HepG2 (cell line): Measurements from ENCODE around the gene PPM1G. TPM values are rescaled to one million over a fixed set of nuclear protein-coding genes. Genes with fewer than 3 reads are reported as not detected.

Source experiments
- BHLHE40 ChIP-seq: IDR thresholded peaks from 2 replicates; pipeline ENCODE4 v1.6.1; 2011; ENCODE audit warnings: low read length, improper control_type of control experiment
- CBFB ChIP-seq: sonication (generic); formaldehyde crosslinking; IDR thresholded peaks from 2 replicates; pipeline ENCODE4 v1.4.0; 2020; ENCODE audit warnings: missing genetic modification reagents
- FOXK2 ChIP-seq: fragments of 450-650 bp; IDR thresholded peaks from 2 replicates; pipeline ENCODE4 v1.6.1; 2016
- HIVEP1 ChIP-seq: sonication (generic); formaldehyde crosslinking; IDR thresholded peaks from 2 replicates; pipeline ENCODE4 v1.4.0; 2020; ENCODE audit warnings: mild to moderate bottlenecking, missing genetic modification reagents
- HMG20B ChIP-seq: conservative IDR thresholded peaks from 2 replicates; pipeline ENCODE4 v1.6.1; 2016; ENCODE audit warnings: missing genetic modification reagents, missing compliant biosample characterization
- KDM1A ChIP-seq: IDR thresholded peaks from 2 replicates; pipeline ENCODE4 v1.6.1; 2016; ENCODE audit warnings: missing compliant biosample characterization
- NCOA2 ChIP-seq: sonication (generic); formaldehyde crosslinking; IDR thresholded peaks from 2 replicates; pipeline ENCODE4 v1.8.0; 2022; ENCODE audit warnings: inconsistent platforms
- NR2F1 ChIP-seq, 2 experiments: fragments of 450-650 bp in 1 of 2; formaldehyde crosslinking in 1 of 2; IDR thresholded peaks; 2 replicates each; pipeline versions ENCODE4 v1.5.0 to v1.6.1; 2016 to 2020; ENCODE audit warnings: mild to moderate bottlenecking in 1 of 2, missing compliant biosample characterization in 1 of 2, missing genetic modification reagents in 1 of 2, moderate library complexity in 1 of 2
- REST ChIP-seq, 2 experiments: IDR thresholded peaks; 2 replicates each; pipeline ENCODE4 v1.6.1; 2011 to 2012; ENCODE audit warnings: low read length in 2 of 2, borderline replicate concordance in 1 of 2, low read depth in 1 of 2, mild to moderate bottlenecking in 1 of 2, moderate library complexity in 1 of 2
- RFX3 ChIP-seq: IDR thresholded peaks from 2 replicates; pipeline ENCODE4 v1.6.1; 2016; ENCODE audit warnings: missing biosample characterization, missing genetic modification reagents
- RXRB ChIP-seq: IDR thresholded peaks from 2 replicates; pipeline ENCODE4 v1.6.1; 2016; ENCODE audit warnings: borderline replicate concordance, missing genetic modification reagents, missing compliant biosample characterization
- SUZ12 ChIP-seq: fragments of 150-350 bp; IDR thresholded peaks from 2 replicates; pipeline ENCODE4 v1.6.1; 2014; ENCODE audit warnings: low read depth, low read length
- ZBTB8A ChIP-seq: sonication (generic); formaldehyde crosslinking; IDR thresholded peaks from 2 replicates; pipeline ENCODE4 v1.4.0; 2020; ENCODE audit warnings: mild to moderate bottlenecking, low read depth, missing genetic modification reagents, borderline replicate concordance
- ZFP82 ChIP-seq: sonication (generic); formaldehyde crosslinking; IDR thresholded peaks from 2 replicates; pipeline ENCODE4 v1.5.1; 2020; ENCODE audit warnings: mild to moderate bottlenecking, missing genetic modification reagents, borderline replicate concordance
- ZNF251 ChIP-seq: sonication (generic); formaldehyde crosslinking; IDR thresholded peaks from 2 replicates; pipeline ENCODE4 v1.9.0; 2021; ENCODE audit warnings: mild to moderate bottlenecking, missing genetic modification reagents
- ZNF580 ChIP-seq: IDR thresholded peaks from 2 replicates; pipeline ENCODE4 v1.6.1; 2016; ENCODE audit warnings: low read depth, borderline replicate concordance
- ZNF678 ChIP-seq: sonication (generic); formaldehyde crosslinking; IDR thresholded peaks from 2 replicates; pipeline ENCODE4 v1.4.0; 2020; ENCODE audit warnings: mild to moderate bottlenecking, missing genetic modification reagents
- ZNF720 ChIP-seq: sonication (generic); formaldehyde crosslinking; IDR thresholded peaks from 2 replicates; pipeline ENCODE4 v1.4.0; 2020; ENCODE audit warnings: missing genetic modification reagents
- polyA plus RNA-seq, 8 experiments: library from polyadenylated mRNA; depleted of rRNA in 3 of 8; stranded (reverse) in 7 of 8; unstranded in 1 of 8; fragments of >200 nt; fragmentation: Illumina TruSeq in 4 of 8; extraction: Trizol in 4 of 8; gene quantifications; 2 replicates each; pipeline versions ENCODE4 v1.2.1 to v1.2.3, GENCODE V29; 2011 to 2016; ENCODE audit warnings: low read depth in 4 of 8, missing spikeins in 1 of 8, mixed read lengths in 1 of 8; ENCODE audit not compliant: insufficient read depth in 1 of 8
- total RNA-seq, 5 experiments: library from RNA; depleted of rRNA; stranded (reverse); fragments of >200 nt; fragmentation: Illumina TruSeq; extraction: Trizol; gene quantifications; 2 replicates each; pipeline ENCODE4 v1.2.3, GENCODE V29; 2016; ENCODE audit warnings: low read depth in 1 of 5
- TF ChIP-seq, protein P1 (sequence below): sonication (generic); formaldehyde crosslinking; IDR thresholded peaks from 2 replicates; pipeline ENCODE4 v1.4.0; 2020; ENCODE audit warnings: missing genetic modification reagents
- TF ChIP-seq, protein P2 (sequence below): IDR thresholded peaks from 2 replicates; pipeline ENCODE4 v1.6.1; 2016

The PPM1G gene
- total and polyA plus RNA-seq, 2 of the 13 experiments (the other 11 are each of a cell fraction or from before 2014, with no cell fraction given): 58.2 to 213 TPM

DNA sequence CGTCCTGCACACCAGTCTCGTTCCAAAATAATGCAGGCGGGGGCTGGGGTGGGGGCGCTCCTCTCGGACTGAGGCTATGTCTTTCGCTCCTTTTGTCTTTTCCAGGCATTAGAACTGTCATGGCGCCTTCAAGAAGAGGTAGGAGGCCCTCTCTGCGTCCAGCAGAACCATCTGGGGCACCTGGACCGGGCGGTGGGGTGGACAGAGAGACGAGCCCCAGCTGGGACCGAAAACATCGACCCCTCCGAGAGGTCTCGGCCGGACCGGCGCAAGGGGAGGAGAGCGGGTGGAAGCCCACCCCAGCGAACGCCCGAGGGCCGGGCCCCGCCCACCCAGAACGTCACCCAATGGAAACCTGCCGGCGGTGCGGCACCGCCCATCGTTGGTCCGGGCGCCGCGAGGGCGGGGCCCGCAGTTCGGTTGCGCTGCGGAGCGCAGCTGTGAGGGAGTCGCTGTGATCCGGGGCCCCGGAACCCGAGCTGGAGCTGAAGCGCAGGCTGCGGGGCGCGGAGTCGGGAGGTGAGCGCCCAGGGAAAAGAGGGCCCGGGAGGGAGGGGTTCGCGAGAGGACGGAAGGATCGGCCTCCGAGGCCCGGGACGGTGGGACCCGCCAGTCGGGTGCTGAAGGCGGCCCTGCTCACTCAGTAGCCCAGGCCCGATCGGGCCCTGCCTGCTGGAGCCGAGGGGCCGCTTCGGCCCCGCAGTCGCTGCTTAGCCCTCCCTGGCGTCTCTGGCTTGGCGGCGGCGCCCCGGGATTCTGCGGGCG, 19.0 kb upstream of the PPM1G start, which contains the start of gene NRBP1 (continued):
- peak in 1 of 2 experiments; percentile 49; a peak in 1 of 4 replicates for TF ChIP-seq REST (IDR thresholded peaks at IDR 0.05; ENCODE audit: borderline replicate concordance in 1 of 2, low read depth in 1 of 2, low read length in 2 of 2)
- peak; percentile 9; the same call in 1 of the 2 replicates for TF ChIP-seq RFX3 (CRISPR knock-in tag)
- 0 out of 4 replicates have a peak, but pooled peaks of 1 of the 2 experiments have one; percentile 9 for TF ChIP-seq NR2F1 (CRISPR knock-in tag; IDR thresholded peaks at IDR 0.05)
- TF ChIP-seq RXRB: peak; percentile 34; the same call in 1 of the 2 replicates
- no peak for TF ChIP-seq ZNF678 (CRISPR knock-in tag)
- TF ChIP-seq ZBTB8A (CRISPR knock-in tag): 0 out of 2 replicates have a peak, but pooled peaks have one; percentile 16
- TF ChIP-seq ZNF720 (CRISPR knock-in tag): no peak
- TF ChIP-seq, protein P1, sequence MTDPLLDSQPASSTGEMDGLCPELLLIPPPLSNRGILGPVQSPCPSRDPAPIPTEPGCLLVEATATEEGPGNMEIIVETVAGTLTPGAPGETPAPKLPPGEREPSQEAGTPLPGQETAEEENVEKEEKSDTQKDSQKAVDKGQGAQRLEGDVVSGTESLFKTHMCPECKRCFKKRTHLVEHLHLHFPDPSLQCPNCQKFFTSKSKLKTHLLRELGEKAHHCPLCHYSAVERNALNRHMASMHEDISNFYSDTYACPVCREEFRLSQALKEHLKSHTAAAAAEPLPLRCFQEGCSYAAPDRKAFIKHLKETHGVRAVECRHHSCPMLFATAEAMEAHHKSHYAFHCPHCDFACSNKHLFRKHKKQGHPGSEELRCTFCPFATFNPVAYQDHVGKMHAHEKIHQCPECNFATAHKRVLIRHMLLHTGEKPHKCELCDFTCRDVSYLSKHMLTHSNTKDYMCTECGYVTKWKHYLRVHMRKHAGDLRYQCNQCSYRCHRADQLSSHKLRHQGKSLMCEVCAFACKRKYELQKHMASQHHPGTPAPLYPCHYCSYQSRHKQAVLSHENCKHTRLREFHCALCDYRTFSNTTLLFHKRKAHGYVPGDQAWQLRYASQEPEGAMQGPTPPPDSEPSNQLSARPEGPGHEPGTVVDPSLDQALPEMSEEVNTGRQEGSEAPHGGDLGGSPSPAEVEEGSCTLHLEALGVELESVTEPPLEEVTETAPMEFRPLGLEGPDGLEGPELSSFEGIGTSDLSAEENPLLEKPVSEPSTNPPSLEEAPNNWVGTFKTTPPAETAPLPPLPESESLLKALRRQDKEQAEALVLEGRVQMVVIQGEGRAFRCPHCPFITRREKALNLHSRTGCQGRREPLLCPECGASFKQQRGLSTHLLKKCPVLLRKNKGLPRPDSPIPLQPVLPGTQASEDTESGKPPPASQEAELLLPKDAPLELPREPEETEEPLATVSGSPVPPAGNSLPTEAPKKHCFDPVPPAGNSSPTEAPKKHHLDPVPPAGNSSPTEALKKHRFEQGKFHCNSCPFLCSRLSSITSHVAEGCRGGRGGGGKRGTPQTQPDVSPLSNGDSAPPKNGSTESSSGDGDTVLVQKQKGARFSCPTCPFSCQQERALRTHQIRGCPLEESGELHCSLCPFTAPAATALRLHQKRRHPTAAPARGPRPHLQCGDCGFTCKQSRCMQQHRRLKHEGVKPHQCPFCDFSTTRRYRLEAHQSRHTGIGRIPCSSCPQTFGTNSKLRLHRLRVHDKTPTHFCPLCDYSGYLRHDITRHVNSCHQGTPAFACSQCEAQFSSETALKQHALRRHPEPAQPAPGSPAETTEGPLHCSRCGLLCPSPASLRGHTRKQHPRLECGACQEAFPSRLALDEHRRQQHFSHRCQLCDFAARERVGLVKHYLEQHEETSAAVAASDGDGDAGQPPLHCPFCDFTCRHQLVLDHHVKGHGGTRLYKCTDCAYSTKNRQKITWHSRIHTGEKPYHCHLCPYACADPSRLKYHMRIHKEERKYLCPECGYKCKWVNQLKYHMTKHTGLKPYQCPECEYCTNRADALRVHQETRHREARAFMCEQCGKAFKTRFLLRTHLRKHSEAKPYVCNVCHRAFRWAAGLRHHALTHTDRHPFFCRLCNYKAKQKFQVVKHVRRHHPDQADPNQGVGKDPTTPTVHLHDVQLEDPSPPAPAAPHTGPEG (CRISPR knock-in tag): no peak
- TF ChIP-seq HMG20B: no peak
- TF ChIP-seq BHLHE40: no peak
- no peak for TF ChIP-seq KDM1A
- TF ChIP-seq, protein P2, sequence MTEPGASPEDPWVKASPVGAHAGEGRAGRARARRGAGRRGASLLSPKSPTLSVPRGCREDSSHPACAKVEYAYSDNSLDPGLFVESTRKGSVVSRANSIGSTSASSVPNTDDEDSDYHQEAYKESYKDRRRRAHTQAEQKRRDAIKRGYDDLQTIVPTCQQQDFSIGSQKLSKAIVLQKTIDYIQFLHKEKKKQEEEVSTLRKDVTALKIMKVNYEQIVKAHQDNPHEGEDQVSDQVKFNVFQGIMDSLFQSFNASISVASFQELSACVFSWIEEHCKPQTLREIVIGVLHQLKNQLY: no peak
- TF ChIP-seq NCOA2: no peak; the same call in 1 of the 2 replicates
- TF ChIP-seq ZNF580: peak; percentile 69; the same call in 1 of the 2 replicates
- no peak for TF ChIP-seq FOXK2
- TF ChIP-seq HIVEP1 (CRISPR knock-in tag): peak; percentile 94
- no peak for TF ChIP-seq SUZ12
- no peak for TF ChIP-seq ZNF251
- TF ChIP-seq ZFP82: peak; percentile 81; the same call in 1 of the 2 replicates
- peak; percentile 63; the same call in 1 of the 2 replicates for TF ChIP-seq CBFB (CRISPR knock-in tag)
